K562 (cell line): ENCODE data around the gene UQCRHL.

ENCODE experiments used
- E2F3 ChIP-seq: fragments of 250-450 bp; sonication (Bioruptor Pico); IDR thresholded peaks from 2 replicates; pipeline ENCODE4 v1.4.0; 2020; ENCODE audit warnings: mild to moderate bottlenecking
- ELF1 ChIP-seq: fragments of 200-800 bp; sonication (Bioruptor generic); IDR thresholded peaks from 2 replicates; pipeline ENCODE4 v1.6.1; 2016; ENCODE audit warnings: missing genetic modification characterization, missing compliant biosample characterization
- HDAC2 ChIP-seq: fragments of 450-650 bp; IDR thresholded peaks from 2 replicates; pipeline ENCODE4 v1.6.1; 2016; ENCODE audit warnings: mild to moderate bottlenecking
- PHF8 ChIP-seq: fragments of 200-600 bp; sonication (generic); IDR thresholded peaks from 2 replicates; pipeline ENCODE4 v1.6.1; 2012; ENCODE audit warnings: mixed run types, mild to moderate bottlenecking, inconsistent platforms, low read length, moderate library complexity, borderline replicate concordance
- POLR2A ChIP-seq: fragments of 450-650 bp; conservative IDR thresholded peaks from 2 replicates; pipeline ENCODE4 v1.6.1; 2016
- SAP30 ChIP-seq: fragments of 200-600 bp; sonication (generic); IDR thresholded peaks from 2 replicates; pipeline ENCODE4 v1.6.1; 2012; ENCODE audit warnings: borderline replicate concordance, low read depth, mild to moderate bottlenecking, moderate library complexity, low read length, control low read depth, inconsistent platforms; ENCODE audit not compliant: insufficient read depth, poor library complexity, severe bottlenecking
- SMARCA4 ChIP-seq: fragments of 450-650 bp; IDR thresholded peaks from 2 replicates; pipeline ENCODE4 v1.6.1; 2016
- ZNF274 ChIP-seq: IDR thresholded peaks from 2 replicates; pipeline ENCODE4 v1.6.1; 2011; ENCODE audit warnings: low read depth, mild to moderate bottlenecking, low read length, moderate library complexity, borderline replicate concordance

DNA sequence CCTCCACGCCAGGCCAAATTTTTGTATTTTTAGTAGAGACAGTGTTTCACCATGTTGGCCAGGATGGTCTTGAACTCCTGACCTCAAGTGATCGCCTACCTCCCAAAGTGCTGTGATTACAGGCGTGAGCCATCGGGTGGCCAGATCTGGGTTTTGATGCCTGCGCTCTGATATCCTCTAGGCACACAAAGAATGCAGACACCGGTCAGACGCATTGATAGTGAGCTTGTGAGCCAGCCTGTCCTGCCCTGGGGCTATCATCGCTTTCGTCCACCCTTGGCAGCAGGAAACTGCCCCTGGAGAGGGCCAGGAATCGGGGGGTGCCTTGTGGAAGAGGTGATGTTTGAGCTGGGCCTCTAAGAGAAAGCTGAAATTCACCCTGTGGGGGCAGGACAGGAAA is 44.9 kb downstream of the UQCRHL start:
- TF ChIP-seq ZNF274 (no peak), HDAC2 (no peak), POLR2A (no peak), SMARCA4 (no peak), SAP30 (no peak), E2F3 (CRISPR knock-in tag) (no peak), ELF1 (tag) (no peak), PHF8 (no peak)
